ENCODE data around the gene HIGD2A. TPM values are rescaled to one million over a fixed set of nuclear protein-coding genes. Genes with fewer than 3 reads are reported as not detected.
A peak's percentile ranks its signal among the peaks of the same experiment; 100 is the strongest.

Gene HIGD2A
- total and polyA plus RNA-seq, 2 of the 13 experiments (the other 11 are each of a cell fraction or from before 2014, with no cell fraction given) = 89.2 to 146 TPM

GRCh38 chr5:176415952-176416924 lies 27.7 kb downstream of the HIGD2A start, which contains the start of gene CLTB:
Gene CLTB, minus strand, starts transcription at chr5:176416539. Its CDS starts 176 bp downstream, at chr5:176416363.
- WGBS (ENCODE audit: low lambda C conversion rate) = 4% methylated on average over 15 of the region's 107 CpGs
- in situ Hi-C loops (cut with HindIII; ENCODE audit: extremely low pct_ligation_motif_present, low pct_unique_long_range_greater_than_20kb) = loop anchor here (5.0 to 10.0 kb wide), 2 partner anchors 69 to 121 kb away; partner anchors contain the start of gene RNF44
- H3K9ac ChIP-seq (ENCODE audit: insufficient read depth, low read depth, low read length) = peak within 1 kb of the TSS; percentile 81
- peak within 1 kb of the TSS; percentile 96 for H3K4me2 ChIP-seq (ENCODE audit: low read depth, low read length)
- no peaks in the 10 kb centered on the region for H3K79me2 ChIP-seq (ENCODE audit: insufficient read depth, low read length)
- no peaks in the 10 kb centered on the region for H3K27me3 ChIP-seq (ENCODE audit: control insufficient read depth in 1 of 2, insufficient read depth in 2 of 2, low read length in 2 of 2)
- FAIRE-seq (peak; percentile 40), ATAC-seq (peak; percentile 98), DNase-seq (ENCODE audit: low spot score) (peak; percentile 74)
- H2AFZ ChIP-seq (ENCODE audit: low read length) = peak within 1 kb of the TSS; percentile 90
- no peaks in the 10 kb centered on the region for H3K36me3 ChIP-seq (replicated peaks in 1 of 2; ENCODE audit: control insufficient read depth in 1 of 2, insufficient read depth in 2 of 2, low read length in 2 of 2)
- peaks cover 32% of the 10 kb centered on the region for H3K4me1 ChIP-seq (ENCODE audit: insufficient read depth, low read length)
- H3K9me3 ChIP-seq (ENCODE audit: low read length) = no peaks in the 10 kb centered on the region
- intact Hi-C loops (cut with micrococcal nuclease; ENCODE audit: unreplicated experiment) = loop anchor here (1.0 to 10.0 kb wide), 3 partner anchors 32 to 133 kb away; partner anchors contain the start of genes CDHR2 and FAF2
- H4K20me1 ChIP-seq (ENCODE audit: insufficient read depth, low read length) = no peaks in the 10 kb centered on the region
- ChIA-PET POLR2A (interaction anchor here (0.6 to 2.3 kb wide), 5 partner anchors 11 to 231 kb away, joined by 3 to 15 read pairs (median 3); partner anchors contain the start of genes RNF44 and TSPAN17), CTCF (ENCODE audit: low intra/inter-chr PET ratio, low total read pairs) (interaction anchor here (1.2 to 2.6 kb wide), 3 partner anchors 14 to 162 kb away, joined by 5 to 17 read pairs (median 6); partner anchors contain the start of gene FAF2)
- peak within 1 kb of the TSS; percentile 75 to 85 (median 83) for H3K4me3 ChIP-seq (replicated peaks in 1 of 3; ENCODE audit: insufficient read depth in 1 of 3, low read depth in 2 of 3, low read length in 3 of 3)
- peak within 1 kb of the TSS; percentile 30 for H3K27ac ChIP-seq (ENCODE audit: extremely low read length, insufficient read depth, low read length)
- BruUV-seq (replicated peaks) = no TSS peak
- peak; percentile 91 for TF ChIP-seq FOXC1 (CRISPR knock-in tag; IDR thresholded peaks at IDR 0.05; ENCODE audit: borderline replicate concordance)
- TF ChIP-seq RFX5 (IDR thresholded peaks at IDR 0.05; ENCODE audit: low read depth, low read length) = peak; percentile 38; the same call in 1 of the 2 replicates
- TF ChIP-seq HOXA5 (CRISPR knock-in tag; IDR thresholded peaks at IDR 0.05) = peak; percentile 67; the same call in 1 of the 2 replicates
- TF ChIP-seq MYC (CRISPR knock-in tag; IDR thresholded peaks at IDR 0.05; ENCODE audit: borderline replicate concordance) = peak; percentile 53; the same call in 1 of the 2 replicates
- no peak for TF ChIP-seq ZNF572 (CRISPR knock-in tag; IDR thresholded peaks at IDR 0.05)
- peak; percentile 86 for TF ChIP-seq ZBTB38 (CRISPR knock-in tag; IDR thresholded peaks at IDR 0.05)
- TF ChIP-seq PCBP2 (optimal IDR thresholded peaks at IDR 0.05; ENCODE audit: low read depth, low read length, poor library complexity, severe bottlenecking) = no peak
- peak; percentile 92 for TF ChIP-seq ZNF563 (CRISPR knock-in tag; IDR thresholded peaks at IDR 0.05)
- TF ChIP-seq ZNF18 (CRISPR knock-in tag; IDR thresholded peaks at IDR 0.05; ENCODE audit: insufficient replicate concordance) = peak; percentile 53
- TF ChIP-seq GTF2F1 (IDR thresholded peaks at IDR 0.05; ENCODE audit: low read length) = no peak
- TF ChIP-seq CBX5 (CRISPR knock-in tag; IDR thresholded peaks at IDR 0.05; ENCODE audit: borderline replicate concordance) = peak; percentile 52; the same call in 1 of the 2 replicates
- 0 out of 2 replicates have a peak, but pooled peaks have one; percentile 86 for TF ChIP-seq ZNF329 (CRISPR knock-in tag; IDR thresholded peaks at IDR 0.05; ENCODE audit: low read depth)
- no peak for TF ChIP-seq TP53 (CRISPR knock-in tag; conservative IDR thresholded peaks at IDR 0.05)
- TF ChIP-seq MAX (IDR thresholded peaks at IDR 0.05) = peak; percentile 86
- TF ChIP-seq ZNF776 (CRISPR knock-in tag; IDR thresholded peaks at IDR 0.05) = peak; percentile 79
- peak; percentile 33; the same call in 1 of the 2 replicates for TF ChIP-seq YEATS2 (CRISPR knock-in tag; IDR thresholded peaks at IDR 0.05; ENCODE audit: borderline replicate concordance)
- TF ChIP-seq ZNF709 (CRISPR knock-in tag; IDR thresholded peaks at IDR 0.05) = no peak
- 0 out of 2 replicates have a peak, but pooled peaks have one; percentile 14 for TF ChIP-seq ZBTB20 (CRISPR knock-in tag; IDR thresholded peaks at IDR 0.05; ENCODE audit: borderline replicate concordance, low read depth)
- 0 out of 2 replicates have a peak, but pooled peaks have one; percentile 34 for TF ChIP-seq REL (CRISPR knock-in tag; conservative IDR thresholded peaks at IDR 0.05)
- peak; percentile 27; the same call in 1 of the 2 replicates for TF ChIP-seq GFI1 (CRISPR knock-in tag; IDR thresholded peaks at IDR 0.05; ENCODE audit: borderline replicate concordance)
- peak; percentile 32; the same call in 1 of the 2 replicates for TF ChIP-seq TGIF2 (CRISPR knock-in tag; IDR thresholded peaks at IDR 0.05)
- TF ChIP-seq SPEN (CRISPR knock-in tag; IDR thresholded peaks at IDR 0.05; ENCODE audit: low read depth) = peak; percentile 64
- no peak for TF ChIP-seq PPARG (CRISPR knock-in tag; conservative IDR thresholded peaks at IDR 0.05)

Data from HepG2 (cell line).